A549 (cell line): Measurements from ENCODE around the gene TMEM59. TPM values are rescaled to one million over a fixed set of nuclear protein-coding genes. Genes with fewer than 3 reads are reported as not detected.

ENCODE experiments used
- ATAC-seq, 2 experiments: fragments of 200-7000 bp in 1 of 2; fragments of >200 bp in 1 of 2; cut with Nextera tagmentation in 1 of 2; cut with Tn5 transposase in 1 of 2; 3 replicates each; pipeline versions ENCODE4 v1.8.0 to v1.9.1; 2018 to 2020; ENCODE audit warnings: mild to moderate bottlenecking in 1 of 2, moderate library complexity in 1 of 2
- CTCF ChIA-PET: fragments of 300-600 bp; sonication (Branson Sonifier 250); formaldehyde crosslinking; extraction: SDS; loops from one replicate; lab custom pipeline; 2021; ENCODE audit warnings: antibody characterized with exemption, inconsistent platforms; lab: Yijun Ruan, JAX
- POLR2A ChIA-PET: fragments of 350-600 bp; formaldehyde crosslinking; extraction: SDS; loops from one replicate; lab custom pipeline; 2021; ENCODE audit warnings: antibody characterized with exemption, inconsistent platforms; lab: Yijun Ruan, JAX
- DNase-seq, 2 experiments: peaks; one replicate each; pipeline versions ENCODE4 v3.0.0 to v3.0.0-alpha.2; 2011 to 2016; ENCODE audit warnings: low read depth in 1 of 2, low spot score in 1 of 2
- FAIRE-seq: peaks from 2 replicates; lab custom pipeline; 2011; peaks lifted over from hg19 to GRCh38; lab: Jason Lieb, UNC
- H3K27ac ChIP-seq, 2 experiments: fragments of >200 bp; sonication (Bioruptor Twin); formaldehyde crosslinking; 3 replicates each; pipeline ENCODE4 v1.5.1; 2016 to 2017
- H3K4me1 ChIP-seq: fragments of >200 bp; sonication (Bioruptor Twin); formaldehyde crosslinking; 3 replicates; pipeline ENCODE4 v1.6.1; 2016
- H3K4me2 ChIP-seq: fragments of >200 bp; sonication (Bioruptor Twin); formaldehyde crosslinking; 3 replicates; pipeline ENCODE4 v1.6.1; 2016
- H3K4me3 ChIP-seq: fragments of >200 bp; sonication (Bioruptor Twin); formaldehyde crosslinking; 3 replicates; pipeline ENCODE4 v1.5.1; 2016
- H3K9me3 ChIP-seq: fragments of >200 bp; sonication (Bioruptor Twin); formaldehyde crosslinking; 3 replicates; pipeline ENCODE4 v1.6.1; 2016
- ATOH8 ChIP-seq: fragments of 250-450 bp; sonication (Bioruptor Pico); IDR thresholded peaks from 2 replicates; pipeline ENCODE4 v1.5.0; 2020; ENCODE audit warnings: low read depth, mild to moderate bottlenecking, moderate library complexity
- CBX8 ChIP-seq: fragments of 200-600 bp; sonication (generic); IDR thresholded peaks from 2 replicates; pipeline ENCODE4 v1.6.1; 2016
- CEBPB ChIP-seq, 2 experiments: fragments of >200 bp in 1 of 2; sonication (Bioruptor Twin) in 1 of 2; formaldehyde crosslinking in 1 of 2; IDR thresholded peaks; 2 replicates each; pipeline ENCODE4 v1.6.1; 2012 to 2016
- E2F6 ChIP-seq: IDR thresholded peaks from 2 replicates; pipeline ENCODE4 v1.6.1; 2012; ENCODE audit warnings: low read depth, borderline replicate concordance
- ELK1 ChIP-seq: fragments of 150-350 bp; IDR thresholded peaks from 2 replicates; pipeline ENCODE4 v1.6.1; 2014; ENCODE audit warnings: low read depth, mild to moderate bottlenecking, low read length
- FOSL2 ChIP-seq, 2 experiments: fragments of 450-650 bp in 1 of 2; fragments of >200 bp in 1 of 2; sonication (Bioruptor Twin) in 1 of 2; formaldehyde crosslinking; IDR thresholded peaks; 2 replicates each; pipeline versions ENCODE4 v1.5.0 to v1.6.1; 2016 to 2020; ENCODE audit warnings: mild to moderate bottlenecking in 1 of 2, moderate library complexity in 1 of 2
- FOXS1 ChIP-seq: fragments of 250-450 bp; sonication (Bioruptor Pico); IDR thresholded peaks from 2 replicates; pipeline ENCODE4 v1.5.0; 2020; ENCODE audit warnings: mild to moderate bottlenecking, moderate library complexity
- HES2 ChIP-seq: fragments of >200 bp; sonication (Bioruptor Twin); formaldehyde crosslinking; IDR thresholded peaks from 2 replicates; pipeline ENCODE4 v1.6.1; 2016
- KDM5A ChIP-seq: fragments of 200-600 bp; sonication (generic); IDR thresholded peaks from 2 replicates; pipeline ENCODE4 v1.6.1; 2016; ENCODE audit warnings: antibody characterized with exemption, mild to moderate bottlenecking
- MAFK ChIP-seq: fragments of 450-650 bp; IDR thresholded peaks from 2 replicates; pipeline ENCODE4 v1.6.1; 2014; ENCODE audit not compliant: partially characterized antibody
- MAZ ChIP-seq: fragments of 150-350 bp; IDR thresholded peaks from 2 replicates; pipeline ENCODE4 v1.6.1; 2014; ENCODE audit warnings: antibody characterized with exemption, low read depth, low read length, borderline replicate concordance
- NFE2L2 ChIP-seq: fragments of 150-350 bp; conservative IDR thresholded peaks from 2 replicates; pipeline ENCODE4 v1.6.1; 2014; ENCODE audit warnings: low read length
- NR3C1 ChIP-seq: fragments of >200 bp; sonication (Bioruptor Twin); formaldehyde crosslinking; IDR thresholded peaks from 3 replicates; pipeline ENCODE4 v1.6.1; 2017
- REST ChIP-seq: fragments of 200-600 bp; sonication (generic); IDR thresholded peaks from 2 replicates; pipeline ENCODE4 v1.6.1; 2016; ENCODE audit warnings: antibody characterized with exemption, mild to moderate bottlenecking, moderate library complexity
- SMC3 ChIP-seq: fragments of >200 bp; sonication (Bioruptor Twin); formaldehyde crosslinking; IDR thresholded peaks from 3 replicates; pipeline ENCODE4 v1.6.1; 2018; ENCODE audit warnings: inconsistent platforms
- TP53 ChIP-seq: fragments of 250-450 bp; sonication (Bioruptor Pico); IDR thresholded peaks from 2 replicates; pipeline ENCODE4 v1.5.0; 2021; ENCODE audit warnings: mild to moderate bottlenecking, moderate library complexity
- USF2 ChIP-seq: fragments of 450-650 bp; IDR thresholded peaks from 2 replicates; pipeline ENCODE4 v1.6.1; 2014; ENCODE audit warnings: antibody characterized with exemption
- ZC3H11A ChIP-seq: fragments of 450-650 bp; IDR thresholded peaks from 2 replicates; pipeline ENCODE4 v1.6.1; 2014; ENCODE audit warnings: antibody characterized with exemption, mild to moderate bottlenecking
- ZNF302 ChIP-seq: fragments of 250-450 bp; sonication (Bioruptor Pico); IDR thresholded peaks from 2 replicates; pipeline ENCODE4 v1.9.0; 2021; ENCODE audit warnings: inconsistent platforms, mild to moderate bottlenecking, moderate library complexity
- WGBS: methylation state at CpG from one replicate; pipeline ENCODE4 v1.1.6; 2017; ENCODE audit errors: missing lambda C conversion rate; 5-methylcytosine and 5-hydroxymethylcytosine counted together
- polyA plus RNA-seq, 4 experiments: library from polyadenylated mRNA; depleted of rRNA in 3 of 4; stranded (reverse); fragments of >200 nt; fragmentation: RNase III in 1 of 4; extraction: RNeasy Plus Mini Kit Qiagen cat#74134 plus additional on column Dnase treatment in 1 of 4; gene quantifications; 2 replicates in 3 of 4; 3 replicates in 1 of 4; pipeline ENCODE4 v1.2.3, GENCODE V29; 2011 to 2017

The TMEM59 gene
- polyA plus RNA-seq, 2 of the 4 experiments (the other 2 are of a cell fraction) = 114 to 225 TPM

GRCh38 chr1:54052431-54052933 lies 522 bp downstream of the TMEM59 start:
- TF ChIP-seq ATOH8 (CRISPR knock-in tag) = no peak
- TF ChIP-seq SMC3 = no peak
- no peak for TF ChIP-seq USF2
- no peak for TF ChIP-seq FOSL2 (IDR thresholded peaks at IDR 0.05)
- TF ChIP-seq FOSL2 (CRISPR knock-in tag; IDR thresholded peaks at IDR 0.05) = no peak
- no peak for TF ChIP-seq NR3C1
- no peak for TF ChIP-seq ZNF302 (CRISPR knock-in tag)
- TF ChIP-seq ELK1 = no peak
- no peak for TF ChIP-seq NFE2L2
- no peak for TF ChIP-seq FOXS1 (CRISPR knock-in tag)
- TF ChIP-seq HES2 = no peak
- no peak for TF ChIP-seq TP53 (CRISPR knock-in tag)
- no peak for TF ChIP-seq ZC3H11A
- no peak for TF ChIP-seq REST
- TF ChIP-seq KDM5A = no peak
- TF ChIP-seq MAZ = no peak
- Histone ChIP-seq H3K4me2 (peak overlapping the region; percentile 99), H3K9me3 (no peaks in the 10 kb centered on the region), H3K27ac (peak overlapping the region; percentile 82 to 91), H3K4me3 (peak overlapping the region; percentile 95), H3K4me1 (peaks cover 15% of the 10 kb centered on the region; the same call in 2 of the 3 replicates)
- under 1% methylated on average over 23 of the region's 23 CpGs for WGBS
- DNase-seq (peak; percentile 16 to 25), ATAC-seq (peak; percentile 54 to 66), FAIRE-seq (no peak)
- CTCF ChIA-PET = interaction anchor here (0.8 to 1.1 kb wide), 2 partner anchors 29 to 93 kb away, joined by 3 read pairs; no protein-coding TSS in a partner anchor
- POLR2A ChIA-PET = no interaction called here

GRCh38 chr1:54051933-54052430 lies 1.0 kb downstream of the TMEM59 start:
- H3K27ac ChIP-seq = peak overlapping the region; percentile 82 to 91
- H3K9me3 ChIP-seq = no peaks in the 10 kb centered on the region
- WGBS = 10% methylated on average over 8 of the region's 8 CpGs
- ATAC-seq = no peak
- peak overlapping the region; percentile 99 for H3K4me2 ChIP-seq
- ChIA-PET CTCF (no interaction called here), POLR2A (no interaction called here)
- no peak for DNase-seq
- H3K4me1 ChIP-seq = peaks cover 15% of the 10 kb centered on the region; the same call in 2 of the 3 replicates
- no peak for FAIRE-seq
- H3K4me3 ChIP-seq = peak overlapping the region; percentile 95
- TF ChIP-seq REST = no peak
- TF ChIP-seq CBX8 = no peak
- TF ChIP-seq E2F6 = no peak
- no peak for TF ChIP-seq ATOH8 (CRISPR knock-in tag)
- TF ChIP-seq MAFK = no peak
- TF ChIP-seq HES2 = no peak
- no peak for TF ChIP-seq CEBPB (IDR thresholded peaks at IDR 0.05)
- TF ChIP-seq NR3C1 = no peak
- TF ChIP-seq USF2 = no peak
